GM12878 (cell line): ENCODE results near the gene OSGEP.

Experiments used
- ASH2L ChIP-seq: fragments of 300-600, 200-600 bp; sonication (generic); IDR thresholded peaks from 2 replicates; pipeline ENCODE4 v1.6.1; 2017; ENCODE audit warnings: low read depth, mild to moderate bottlenecking, borderline replicate concordance
- BHLHE40 ChIP-seq, 2 experiments: fragments of 450-650 bp in 1 of 2; IDR thresholded peaks; 2 replicates each; pipeline ENCODE4 v1.6.1; 2011 to 2017; ENCODE audit warnings: low read depth in 2 of 2, borderline replicate concordance in 1 of 2, improper control_type of control experiment in 1 of 2, low read length in 1 of 2, mild to moderate bottlenecking in 1 of 2
- CREB1 ChIP-seq: IDR thresholded peaks from 2 replicates; pipeline ENCODE4 v1.6.1; 2012; ENCODE audit warnings: low read depth, mild to moderate bottlenecking, inconsistent platforms
- EP300 ChIP-seq, 2 experiments: fragments of 150-350 bp in 1 of 2; IDR thresholded peaks; 2 replicates each; pipeline ENCODE4 v1.6.1; 2011 to 2012; ENCODE audit warnings: low read depth in 2 of 2, low read length in 2 of 2, borderline replicate concordance in 1 of 2, improper control_type of control experiment in 1 of 2, inconsistent platforms in 1 of 2; ENCODE audit not compliant: control insufficient read depth in 1 of 2
- EZH2 ChIP-seq: IDR thresholded peaks from 2 replicates; pipeline ENCODE4 v1.6.1; 2012; ENCODE audit warnings: low read depth, mild to moderate bottlenecking, control low read depth, inconsistent platforms, low read length, borderline replicate concordance; ENCODE audit not compliant: control insufficient read depth
- POLR2A ChIP-seq: IDR thresholded peaks from 2 replicates; pipeline ENCODE4 v1.6.1; 2011; ENCODE audit warnings: low read depth, mild to moderate bottlenecking, low read length
- POU2F2 ChIP-seq: IDR thresholded peaks from 3 replicates; pipeline ENCODE4 v1.6.1; 2011; ENCODE audit warnings: low read depth, mild to moderate bottlenecking, low read length, borderline replicate concordance
- RAD21 ChIP-seq: IDR thresholded peaks from 2 replicates; pipeline ENCODE4 v1.6.1; 2011; ENCODE audit warnings: mild to moderate bottlenecking, low read depth, low read length, moderate library complexity; ENCODE audit not compliant: insufficient read depth
- SP1 ChIP-seq: IDR thresholded peaks from one replicate; pipeline ENCODE4 v1.6.1; 2011; ENCODE audit warnings: low read depth, low read length
- TF ChIP-seq, protein P1 (sequence below), 3 experiments: IDR thresholded peaks in 2 of 3; conservative IDR thresholded peaks in 1 of 3; 2 replicates each; pipeline ENCODE4 v1.5.1; 2011; ENCODE audit warnings: low read depth in 3 of 3, low read length in 3 of 3, mild to moderate bottlenecking in 3 of 3, control low read depth in 2 of 3, moderate library complexity in 2 of 3, inconsistent platforms in 1 of 3, mixed read lengths in 1 of 3; ENCODE audit not compliant: control insufficient read depth in 2 of 3, insufficient read depth in 1 of 3; ENCODE audit errors: extremely low read depth in 1 of 3
- TF ChIP-seq, protein P2 (sequence below): IDR thresholded peaks from 2 replicates; pipeline ENCODE4 v1.6.1; 2012; ENCODE audit warnings: low read depth, low read length, improper control_type of control experiment

DNA sequence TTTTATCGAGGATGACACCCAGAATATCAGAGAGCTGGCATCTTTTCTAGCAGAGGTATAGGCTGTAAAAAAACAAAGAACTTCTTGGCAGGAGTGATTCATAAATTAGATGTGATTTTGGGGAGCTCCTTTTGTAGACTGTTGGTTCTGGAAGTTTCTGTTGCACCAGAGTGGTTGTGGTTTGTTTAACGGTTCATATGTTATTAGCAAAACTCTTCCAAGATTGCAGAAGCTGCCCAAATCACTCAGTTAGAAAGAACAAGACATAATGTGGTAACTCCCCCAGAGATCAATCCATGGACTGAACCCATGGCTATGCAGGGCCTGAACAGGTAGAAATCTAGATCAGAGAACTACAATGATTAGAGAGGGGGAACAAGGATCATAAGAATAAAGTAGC lies 44.0 kb upstream of the OSGEP start:
- TF ChIP-seq, protein P1, sequence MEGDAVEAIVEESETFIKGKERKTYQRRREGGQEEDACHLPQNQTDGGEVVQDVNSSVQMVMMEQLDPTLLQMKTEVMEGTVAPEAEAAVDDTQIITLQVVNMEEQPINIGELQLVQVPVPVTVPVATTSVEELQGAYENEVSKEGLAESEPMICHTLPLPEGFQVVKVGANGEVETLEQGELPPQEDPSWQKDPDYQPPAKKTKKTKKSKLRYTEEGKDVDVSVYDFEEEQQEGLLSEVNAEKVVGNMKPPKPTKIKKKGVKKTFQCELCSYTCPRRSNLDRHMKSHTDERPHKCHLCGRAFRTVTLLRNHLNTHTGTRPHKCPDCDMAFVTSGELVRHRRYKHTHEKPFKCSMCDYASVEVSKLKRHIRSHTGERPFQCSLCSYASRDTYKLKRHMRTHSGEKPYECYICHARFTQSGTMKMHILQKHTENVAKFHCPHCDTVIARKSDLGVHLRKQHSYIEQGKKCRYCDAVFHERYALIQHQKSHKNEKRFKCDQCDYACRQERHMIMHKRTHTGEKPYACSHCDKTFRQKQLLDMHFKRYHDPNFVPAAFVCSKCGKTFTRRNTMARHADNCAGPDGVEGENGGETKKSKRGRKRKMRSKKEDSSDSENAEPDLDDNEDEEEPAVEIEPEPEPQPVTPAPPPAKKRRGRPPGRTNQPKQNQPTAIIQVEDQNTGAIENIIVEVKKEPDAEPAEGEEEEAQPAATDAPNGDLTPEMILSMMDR (IDR thresholded peaks at IDR 0.05 in 2 of 3, conservative IDR thresholded peaks at IDR 0.05 in 1 of 3; ENCODE audit: control insufficient read depth in 2 of 3, extremely low read depth in 1 of 3, insufficient read depth in 1 of 3, low read depth in 3 of 3, low read length in 3 of 3), result no peak
- TF ChIP-seq EP300 (IDR thresholded peaks at IDR 0.05; ENCODE audit: borderline replicate concordance in 1 of 2, control insufficient read depth in 1 of 2, low read depth in 2 of 2, low read length in 2 of 2) (no peak), CREB1 (no peak), POU2F2 (no peak), RAD21 (no peak), BHLHE40 (IDR thresholded peaks at IDR 0.05; ENCODE audit: borderline replicate concordance in 1 of 2, low read depth in 2 of 2, low read length in 1 of 2) (no peak), POLR2A (no peak), SP1 (no peak), EZH2 (no peak), ASH2L (no peak)
- TF ChIP-seq, protein P2, sequence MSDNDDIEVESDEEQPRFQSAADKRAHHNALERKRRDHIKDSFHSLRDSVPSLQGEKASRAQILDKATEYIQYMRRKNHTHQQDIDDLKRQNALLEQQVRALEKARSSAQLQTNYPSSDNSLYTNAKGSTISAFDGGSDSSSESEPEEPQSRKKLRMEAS, result no peak
